GM13976 (cell line): Measurements from ENCODE around the gene RDH5.

Experiments
- DNase-seq: peaks from one replicate; pipeline ENCODE4 v3.0.0; 2012; ENCODE audit warnings: low spot score
- in situ Hi-C: fragments of 300-500 bp; cut with MboI; formaldehyde crosslinking; loops from one replicate; pipeline ENCODE4 v1.12.0; 2022; ENCODE audit warnings: low sequenced_read_pairs, mixed read lengths, inconsistent platforms; ENCODE audit not compliant: unreplicated experiment
- TF ChIP-seq, protein P1 (sequence below): IDR thresholded peaks from 2 replicates; pipeline ENCODE4 v1.5.1; 2012; ENCODE audit warnings: borderline replicate concordance, mild to moderate bottlenecking; ENCODE audit not compliant: insufficient read depth; ENCODE audit errors: extremely low read depth, missing control alignments, control extremely low read depth

RDH5 gene

DNA sequence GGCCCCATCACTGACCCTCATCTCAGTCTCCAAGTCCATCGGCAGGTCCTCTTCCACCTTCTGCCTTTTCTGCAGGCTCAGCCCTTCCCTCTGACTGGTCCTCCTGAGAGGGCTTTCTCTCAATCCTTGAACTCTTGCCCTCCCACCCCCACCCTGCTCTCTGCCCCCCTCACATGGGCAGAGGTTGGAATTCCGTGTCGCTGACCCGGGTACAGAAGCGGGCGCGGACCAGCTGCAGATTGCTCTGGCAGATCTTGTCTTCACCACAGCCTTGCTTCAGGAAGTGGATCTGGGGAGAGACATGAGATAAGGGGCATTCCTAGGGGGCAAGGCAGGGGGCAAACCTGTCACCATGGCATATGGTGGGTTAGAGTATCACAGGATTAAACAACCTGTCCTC lies 24.8 kb upstream of the RDH5 start:
- in situ Hi-C loops, result no loop called here
- TF ChIP-seq, protein P1, sequence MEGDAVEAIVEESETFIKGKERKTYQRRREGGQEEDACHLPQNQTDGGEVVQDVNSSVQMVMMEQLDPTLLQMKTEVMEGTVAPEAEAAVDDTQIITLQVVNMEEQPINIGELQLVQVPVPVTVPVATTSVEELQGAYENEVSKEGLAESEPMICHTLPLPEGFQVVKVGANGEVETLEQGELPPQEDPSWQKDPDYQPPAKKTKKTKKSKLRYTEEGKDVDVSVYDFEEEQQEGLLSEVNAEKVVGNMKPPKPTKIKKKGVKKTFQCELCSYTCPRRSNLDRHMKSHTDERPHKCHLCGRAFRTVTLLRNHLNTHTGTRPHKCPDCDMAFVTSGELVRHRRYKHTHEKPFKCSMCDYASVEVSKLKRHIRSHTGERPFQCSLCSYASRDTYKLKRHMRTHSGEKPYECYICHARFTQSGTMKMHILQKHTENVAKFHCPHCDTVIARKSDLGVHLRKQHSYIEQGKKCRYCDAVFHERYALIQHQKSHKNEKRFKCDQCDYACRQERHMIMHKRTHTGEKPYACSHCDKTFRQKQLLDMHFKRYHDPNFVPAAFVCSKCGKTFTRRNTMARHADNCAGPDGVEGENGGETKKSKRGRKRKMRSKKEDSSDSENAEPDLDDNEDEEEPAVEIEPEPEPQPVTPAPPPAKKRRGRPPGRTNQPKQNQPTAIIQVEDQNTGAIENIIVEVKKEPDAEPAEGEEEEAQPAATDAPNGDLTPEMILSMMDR, result no peak
- DNase-seq, result no peak

DNA sequence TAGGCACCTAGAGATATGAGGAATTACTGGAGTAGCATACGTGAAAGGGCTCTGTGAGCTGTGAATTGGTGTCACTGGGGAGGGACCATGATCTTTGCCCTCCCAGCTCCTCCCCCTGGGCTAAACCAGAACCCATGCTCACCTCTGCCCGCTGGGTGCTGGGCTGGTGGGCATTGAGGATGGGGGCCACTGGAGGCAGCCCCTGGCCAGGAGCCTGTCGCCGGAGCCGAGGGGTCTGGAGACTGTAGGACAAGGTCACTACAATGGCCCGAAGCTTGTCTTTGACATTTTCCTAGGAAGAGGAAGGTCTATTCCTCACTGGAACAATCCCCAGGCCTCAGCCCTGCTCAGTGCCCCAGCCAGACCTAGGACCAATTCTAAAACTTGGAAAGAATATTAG lies 24.1 kb upstream of the RDH5 start:
- in situ Hi-C loops, result no loop called here
- no peak for DNase-seq
- TF ChIP-seq, protein P1, result no peak

DNA sequence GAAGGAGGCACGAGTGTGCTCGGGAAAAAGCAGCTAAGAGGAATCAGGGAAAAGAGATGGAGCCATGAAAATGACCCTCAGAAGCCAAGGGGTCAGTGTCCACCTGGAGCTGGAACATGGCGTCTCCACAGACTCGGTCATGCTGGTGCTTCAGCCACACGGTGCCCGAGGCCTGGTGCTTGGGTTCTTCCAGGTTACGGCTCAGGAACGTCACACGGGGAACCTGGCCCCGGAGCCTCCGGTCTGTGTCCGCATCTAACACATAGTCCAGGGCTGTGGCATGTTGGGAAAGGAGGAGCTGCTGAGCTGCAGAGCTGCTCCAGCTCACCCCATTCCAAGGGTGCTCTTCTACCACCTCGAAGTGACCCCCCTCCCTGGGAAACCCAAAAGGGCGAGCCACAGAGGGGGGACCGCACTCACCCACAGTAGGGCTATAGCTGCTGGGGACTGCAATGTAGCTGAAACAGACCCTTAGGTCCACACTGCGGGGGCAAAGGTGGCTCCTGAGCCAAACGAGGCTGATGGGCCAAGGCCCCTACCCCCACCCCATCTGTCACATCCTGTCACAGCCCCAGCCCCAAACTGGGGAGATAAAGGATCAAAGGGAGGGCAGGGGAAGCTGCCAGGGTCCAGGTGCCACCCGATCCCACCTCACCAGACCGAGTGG lies 23.3 kb upstream of the RDH5 start:
- no peak for DNase-seq
- TF ChIP-seq, protein P1, result no peak
- in situ Hi-C loops, result no loop called here

DNA sequence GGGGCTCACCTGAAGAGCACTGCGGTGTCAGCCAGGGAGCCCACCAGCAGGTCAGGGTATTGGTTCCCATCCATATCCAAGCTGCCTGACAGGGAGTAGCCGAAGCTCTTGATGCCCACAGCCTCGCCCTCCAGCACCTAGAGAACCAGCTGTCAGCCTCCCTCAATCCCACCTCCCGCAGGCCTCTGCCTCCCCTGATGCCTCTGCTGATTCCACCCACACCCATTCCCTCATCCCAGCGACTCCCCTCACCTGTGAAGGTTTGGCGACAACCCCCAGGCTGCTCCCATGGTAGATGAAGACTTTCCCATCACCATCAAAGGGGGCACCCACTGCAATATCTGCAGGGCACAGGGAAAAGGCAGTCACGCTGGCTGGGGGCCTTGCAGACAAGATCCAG lies 22.5 kb upstream of the RDH5 start:
- DNase-seq, result no peak
- TF ChIP-seq, protein P1, result no peak
- in situ Hi-C loops, result no loop called here

DNA sequence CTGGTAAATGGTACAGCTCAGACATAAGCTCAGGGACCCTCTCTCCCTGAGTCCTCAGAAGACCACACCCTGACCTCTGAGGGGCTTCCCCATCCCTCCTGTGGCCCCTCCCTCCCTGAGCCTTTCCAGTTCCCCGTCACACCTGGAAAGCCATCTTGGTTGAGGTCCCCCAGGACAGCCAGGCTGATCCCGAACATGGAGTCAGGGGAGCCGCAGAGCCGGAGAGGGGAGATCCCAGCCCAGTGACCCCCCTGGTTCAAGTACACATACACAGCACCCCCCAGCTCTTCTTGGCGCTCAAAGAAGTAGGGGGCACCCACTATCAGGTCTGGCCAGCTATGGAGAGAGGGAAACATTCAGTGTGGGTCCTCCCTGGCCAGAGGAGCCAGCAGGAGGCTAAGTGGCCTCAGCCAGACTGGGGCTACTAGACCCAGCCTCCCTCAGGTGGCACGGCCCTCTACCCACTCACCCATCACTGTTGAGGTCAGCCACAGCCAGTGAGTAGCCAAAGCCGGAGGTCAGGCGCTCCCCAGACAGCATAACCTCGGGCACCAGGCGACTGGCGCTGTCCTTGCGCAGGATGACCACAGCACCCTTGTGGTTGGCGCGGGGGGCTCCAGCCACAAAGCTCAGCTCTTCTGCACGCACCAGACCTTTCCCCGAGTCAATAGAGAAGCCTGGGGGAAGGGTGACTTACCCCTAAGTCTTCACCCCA lies 21.8 kb upstream of the RDH5 start:
- TF ChIP-seq, protein P1, result no peak
- in situ Hi-C loops, result no loop called here
- no peak for DNase-seq

DNA sequence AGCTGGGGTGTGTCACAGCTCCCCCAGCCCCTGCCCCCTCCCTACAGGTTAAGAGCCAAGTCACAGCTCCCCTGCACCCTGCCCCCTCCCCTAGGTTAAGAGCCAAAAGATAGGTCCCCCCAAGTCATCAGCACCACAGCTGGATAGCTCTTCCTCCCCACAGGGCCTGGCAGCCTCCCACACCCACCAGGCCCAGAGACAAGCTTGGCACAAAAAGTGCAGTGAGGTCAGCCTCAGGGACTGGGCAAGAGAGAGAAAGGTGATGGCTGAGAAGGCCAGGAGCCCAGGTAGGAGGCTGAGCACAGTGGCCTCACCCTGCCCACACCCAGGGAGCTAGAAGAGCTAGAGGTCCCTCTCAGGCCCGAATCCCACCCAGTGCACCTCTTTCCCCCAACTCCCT lies 21.2 kb upstream of the RDH5 start:
- in situ Hi-C loops, result no loop called here
- TF ChIP-seq, protein P1, result no peak
- DNase-seq, result no peak
